NCI-H1105 (cell line): ENCODE results near the gene CCT5.
"Not testable (repeated sequence)": the region's sequence is repeated elsewhere in the genome, so short reads cannot be mapped to it uniquely, and the experiment has no call there.

Experiments used
- DNase-seq: peaks from one replicate; lab custom pipeline; 2025; lab: John Stamatoyannopoulos, UW

CCT5 gene

GRCh38 chr5:10246761-10247160, 3.3 kb upstream of the CCT5 start:
- DNase-seq: no peak

DNA sequence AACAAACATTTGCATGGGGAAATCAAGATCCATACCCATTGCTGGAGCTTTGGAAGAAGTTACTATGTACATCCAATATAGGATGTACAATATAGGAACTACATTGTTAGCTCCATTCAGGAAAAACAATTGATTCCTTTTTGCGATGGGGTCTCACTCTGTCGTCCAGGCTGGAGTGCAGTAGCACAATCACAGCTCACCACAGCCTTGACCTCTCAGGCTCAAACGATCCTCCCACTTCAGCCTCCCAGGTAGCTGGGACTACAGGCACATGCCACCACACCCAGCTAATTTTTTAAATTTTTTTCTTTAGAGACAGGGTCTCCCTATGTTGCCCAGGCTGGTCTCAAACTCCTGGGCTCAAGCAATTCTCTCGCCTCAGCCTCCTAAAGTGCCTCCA, 2.9 kb upstream of the CCT5 start:
- DNase-seq: not testable (repeated sequence)

GRCh38 chr5:10248378-10249260, 1.5 kb upstream of the CCT5 start:
- DNase-seq: no peak

DNA sequence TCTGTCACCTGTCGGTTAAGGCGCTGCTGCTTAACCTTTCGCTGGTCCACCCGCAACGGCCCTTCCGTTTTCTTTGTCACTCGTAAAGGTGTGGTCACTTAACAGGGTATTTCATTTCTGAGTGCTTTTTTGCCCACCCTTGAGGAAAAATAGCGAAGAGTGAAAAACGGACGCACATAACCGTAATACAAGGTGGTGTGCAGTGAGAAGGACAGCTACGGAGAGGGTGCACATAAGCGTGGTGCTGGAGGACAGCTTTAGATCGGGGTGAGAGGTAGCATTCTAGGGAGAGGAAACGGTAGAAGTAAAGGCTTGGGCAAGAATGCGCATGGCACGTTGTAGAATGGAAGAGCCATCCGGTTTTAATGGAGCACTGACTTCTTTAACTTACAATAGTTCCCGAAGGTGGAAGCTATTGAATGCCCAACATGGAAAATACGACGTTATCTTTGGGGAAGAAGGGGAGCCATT, 761 bp downstream of the CCT5 start:
- no peak for DNase-seq

DNA sequence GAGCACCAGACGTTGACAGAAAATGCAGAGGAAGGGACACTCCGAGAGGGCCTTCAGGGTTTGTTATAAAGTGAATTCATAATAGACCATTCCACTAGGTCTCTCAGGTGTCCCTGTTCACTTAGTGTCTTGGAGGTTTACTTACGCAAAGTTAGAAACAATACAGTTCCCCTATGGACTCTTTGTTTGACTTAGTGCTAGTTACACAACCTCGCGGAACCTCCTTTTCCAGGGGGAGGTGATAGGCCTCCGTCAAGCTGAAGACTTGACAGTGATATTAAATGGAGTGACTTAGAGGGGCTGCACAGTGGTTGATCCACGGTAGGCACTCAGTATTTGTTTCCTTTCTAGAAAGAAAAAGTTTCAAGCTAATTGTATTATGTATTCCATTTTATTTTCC, 1.3 kb downstream of the CCT5 start:
- no peak for DNase-seq

- DNase-seq: no peak
Measured at GRCh38 chr5:10253390-10253789, 3.3 kb downstream of the CCT5 start.

- DNase-seq: no peak
Measured at GRCh38 chr5:10254686-10255085, 4.6 kb downstream of the CCT5 start.

- no peak for DNase-seq
Measured at GRCh38 chr5:10257870-10258269, 7.8 kb downstream of the CCT5 start.

GRCh38 chr5:10259899-10260298, 9.8 kb downstream of the CCT5 start:
- DNase-seq: no peak

DNA sequence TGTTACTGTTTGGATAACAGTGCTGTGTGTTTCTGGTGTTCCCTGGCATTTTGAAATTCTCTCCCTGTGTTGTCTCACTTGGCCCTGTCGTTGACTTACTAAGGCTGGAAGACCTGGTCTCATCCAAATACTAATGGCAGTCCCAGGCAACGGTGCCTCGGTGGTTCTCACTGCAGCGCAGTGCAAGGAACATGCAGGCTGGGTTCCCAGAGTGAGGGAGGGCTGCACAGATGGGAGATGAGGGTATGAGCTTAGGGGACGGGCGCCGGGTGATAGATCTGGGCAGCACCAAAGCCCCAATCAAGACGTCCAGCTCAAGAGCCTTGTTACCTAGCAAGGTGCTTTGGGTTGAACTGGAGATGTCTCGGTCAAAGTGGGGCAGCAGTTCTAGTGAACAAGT, 11.0 kb downstream of the CCT5 start:
- no peak for DNase-seq

DNA sequence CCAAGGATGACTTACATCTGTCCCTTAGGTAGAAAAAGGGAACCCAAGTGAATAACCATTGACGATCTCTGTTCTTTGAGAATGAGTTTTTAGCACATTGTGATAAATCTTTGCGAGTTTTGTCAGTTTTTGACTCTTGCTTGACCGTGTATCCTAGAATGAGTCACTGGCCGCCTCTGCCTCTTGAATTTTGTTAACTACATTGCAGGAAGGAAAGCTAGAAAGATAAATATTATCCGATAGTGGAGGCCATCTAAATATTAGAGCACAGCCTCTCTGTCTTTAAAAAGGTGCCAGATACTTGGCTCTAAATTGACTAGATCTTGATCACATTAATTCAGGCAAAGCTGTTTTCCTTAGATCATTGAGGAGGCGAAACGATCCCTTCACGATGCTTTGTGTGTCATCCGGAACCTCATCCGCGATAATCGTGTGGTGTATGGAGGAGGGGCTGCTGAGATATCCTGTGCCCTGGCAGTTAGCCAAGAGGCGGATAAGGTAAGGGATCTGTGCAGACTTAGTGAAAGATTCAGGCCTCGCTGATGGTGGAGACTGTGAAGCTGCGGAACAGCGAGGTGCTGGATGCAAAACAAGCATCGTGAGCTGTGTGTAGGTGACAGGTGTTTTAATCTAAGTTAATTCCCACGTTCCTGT, 12.2 kb downstream of the CCT5 start:
- no peak for DNase-seq

GRCh38 chr5:10262995-10263394, 12.9 kb downstream of the CCT5 start:
- no peak for DNase-seq

DNA sequence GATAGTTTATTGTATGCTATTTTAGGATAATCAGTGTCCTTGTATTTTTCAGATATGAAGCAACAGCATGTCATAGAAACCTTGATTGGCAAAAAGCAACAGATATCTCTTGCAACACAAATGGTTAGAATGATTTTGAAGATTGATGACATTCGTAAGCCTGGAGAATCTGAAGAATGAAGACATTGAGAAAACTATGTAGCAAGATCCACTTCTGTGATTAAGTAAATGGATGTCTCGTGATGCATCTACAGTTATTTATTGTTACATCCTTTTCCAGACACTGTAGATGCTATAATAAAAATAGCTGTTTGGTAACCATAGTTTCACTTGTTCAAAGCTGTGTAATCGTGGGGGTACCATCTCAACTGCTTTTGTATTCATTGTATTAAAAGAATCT, 14.5 kb downstream of the CCT5 start:
- no peak for DNase-seq

GRCh38 chr5:10265245-10266109, 15.4 kb downstream of the CCT5 start:
- DNase-seq: no peak

DNA sequence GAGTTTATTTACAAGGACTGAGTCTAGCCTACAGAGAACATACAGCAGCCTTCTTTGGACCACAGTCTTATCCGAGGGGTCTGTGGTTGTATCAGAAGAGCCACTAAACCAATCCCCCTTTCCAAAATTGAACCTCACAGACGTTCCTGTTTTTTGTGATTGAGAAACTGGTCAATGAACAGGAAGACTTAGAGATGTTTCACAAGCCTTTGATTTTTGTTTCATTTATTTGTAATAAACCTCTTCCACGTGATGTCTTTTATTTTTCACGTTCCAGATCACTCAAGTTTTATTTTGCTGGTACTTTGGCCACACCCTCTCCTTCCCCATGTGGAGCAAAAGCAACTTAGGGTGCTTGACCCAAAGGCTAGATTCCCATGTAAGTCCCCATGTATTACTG, 16.1 kb downstream of the CCT5 start:
- no peak for DNase-seq

- no peak for DNase-seq
Measured at GRCh38 chr5:10266839-10267238, 16.8 kb downstream of the CCT5 start.

DNA sequence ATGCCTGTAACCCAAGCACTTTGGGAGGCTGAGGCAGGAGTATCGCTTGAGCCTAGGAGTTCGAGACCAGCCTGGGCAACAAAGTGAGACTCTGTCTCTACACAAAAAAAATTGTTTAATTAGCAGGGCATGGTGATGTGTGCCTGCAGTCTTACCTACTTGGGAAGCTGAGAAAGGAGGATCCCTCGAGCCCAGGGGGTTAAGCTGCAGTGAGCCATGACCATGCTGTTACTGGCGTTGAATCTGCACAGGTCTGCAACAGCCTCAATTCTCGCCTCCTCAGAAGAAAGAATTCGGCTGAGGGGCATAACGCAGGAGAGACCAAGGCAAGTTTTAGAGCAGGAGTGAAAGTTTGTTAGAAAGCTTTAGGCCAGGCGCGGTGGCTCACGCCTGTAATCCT, 18.0 kb downstream of the CCT5 start:
- DNase-seq: no peak

- DNase-seq: no peak
Measured at GRCh38 chr5:10272053-10272874, 22.2 kb downstream of the CCT5 start.

DNA sequence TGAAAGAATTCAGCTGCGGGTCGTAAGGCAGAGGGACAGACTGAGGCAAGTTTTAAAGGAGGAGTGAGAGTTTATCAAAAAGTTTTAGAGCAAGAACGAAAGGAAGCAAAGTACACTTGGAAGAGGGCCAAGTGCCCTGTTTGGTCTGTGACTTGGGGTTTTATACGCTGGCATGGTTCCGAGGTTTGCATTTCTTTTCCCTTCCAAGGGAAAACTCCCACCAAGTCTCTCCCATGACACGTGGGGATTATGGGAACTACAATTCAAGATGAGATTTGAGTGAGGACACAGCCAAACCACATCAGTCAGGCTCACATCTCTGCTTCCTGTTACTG, 22.8 kb downstream of the CCT5 start:
- DNase-seq: not testable (repeated sequence)

- no peak for DNase-seq
Measured at GRCh38 chr5:10275460-10275859, 25.4 kb downstream of the CCT5 start.

DNA sequence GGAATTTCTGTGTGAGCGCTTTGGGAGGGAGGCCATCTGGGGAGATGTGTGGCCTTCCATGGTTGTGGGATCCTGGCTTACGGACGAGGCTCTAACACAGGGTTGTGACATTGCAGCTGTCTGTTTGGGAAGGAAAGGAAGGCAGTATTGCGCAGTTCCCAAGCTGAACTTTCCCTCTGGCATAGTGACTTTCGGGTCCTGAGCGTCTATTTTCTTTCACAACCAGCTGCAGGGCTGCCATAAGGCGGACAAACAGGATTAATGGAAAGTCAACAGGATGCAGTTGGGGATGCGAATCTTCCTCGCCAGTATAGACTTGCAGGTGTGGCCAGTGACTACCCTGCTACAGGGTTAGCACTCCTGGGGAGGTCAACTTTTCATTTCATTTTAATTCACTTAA, 25.9 kb downstream of the CCT5 start:
- no peak for DNase-seq

DNA sequence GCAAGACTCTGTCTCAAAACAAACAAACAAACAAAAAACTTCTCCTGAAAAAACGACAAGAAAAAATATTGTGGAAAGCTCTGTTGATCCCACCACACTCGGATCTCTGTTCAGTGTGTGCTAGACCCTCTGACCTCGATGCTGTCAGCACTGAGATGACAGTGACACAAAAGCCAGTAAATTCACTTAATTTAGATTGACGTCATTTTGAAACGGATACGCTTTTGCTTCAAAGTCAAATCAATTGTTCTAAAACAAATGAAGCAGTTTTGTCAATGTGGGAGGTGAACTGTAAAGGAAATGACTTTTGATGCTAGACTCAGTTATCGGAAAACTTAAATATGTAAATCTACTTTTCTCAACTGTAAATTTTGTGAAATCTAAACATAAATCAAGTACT, 26.6 kb downstream of the CCT5 start:
- DNase-seq: no peak
